ENCODE data around the gene USH2A.

DNA sequence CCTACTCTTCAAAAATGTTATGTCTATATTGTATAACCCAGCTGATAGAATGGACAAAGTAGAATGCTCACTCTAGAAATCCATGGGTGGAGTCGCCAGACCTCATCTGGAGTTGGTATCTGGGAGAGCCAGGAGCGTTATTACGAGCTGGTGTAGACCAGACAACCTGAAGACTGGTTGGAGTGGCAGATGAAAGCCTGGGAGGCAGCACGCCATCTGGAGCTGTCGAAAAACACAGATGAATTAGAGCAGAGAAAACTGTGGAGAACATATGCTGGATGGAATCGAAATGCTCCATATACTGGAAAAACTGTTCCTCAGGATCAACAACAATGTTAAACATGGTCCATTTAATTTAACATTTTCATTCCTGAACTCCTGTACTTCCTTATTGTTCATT lies 522.6 kb downstream of the USH2A start:
- TF ChIP-seq, protein P1, sequence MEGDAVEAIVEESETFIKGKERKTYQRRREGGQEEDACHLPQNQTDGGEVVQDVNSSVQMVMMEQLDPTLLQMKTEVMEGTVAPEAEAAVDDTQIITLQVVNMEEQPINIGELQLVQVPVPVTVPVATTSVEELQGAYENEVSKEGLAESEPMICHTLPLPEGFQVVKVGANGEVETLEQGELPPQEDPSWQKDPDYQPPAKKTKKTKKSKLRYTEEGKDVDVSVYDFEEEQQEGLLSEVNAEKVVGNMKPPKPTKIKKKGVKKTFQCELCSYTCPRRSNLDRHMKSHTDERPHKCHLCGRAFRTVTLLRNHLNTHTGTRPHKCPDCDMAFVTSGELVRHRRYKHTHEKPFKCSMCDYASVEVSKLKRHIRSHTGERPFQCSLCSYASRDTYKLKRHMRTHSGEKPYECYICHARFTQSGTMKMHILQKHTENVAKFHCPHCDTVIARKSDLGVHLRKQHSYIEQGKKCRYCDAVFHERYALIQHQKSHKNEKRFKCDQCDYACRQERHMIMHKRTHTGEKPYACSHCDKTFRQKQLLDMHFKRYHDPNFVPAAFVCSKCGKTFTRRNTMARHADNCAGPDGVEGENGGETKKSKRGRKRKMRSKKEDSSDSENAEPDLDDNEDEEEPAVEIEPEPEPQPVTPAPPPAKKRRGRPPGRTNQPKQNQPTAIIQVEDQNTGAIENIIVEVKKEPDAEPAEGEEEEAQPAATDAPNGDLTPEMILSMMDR (IDR thresholded peaks at IDR 0.05; ENCODE audit: borderline replicate concordance, extremely low read depth, low read length, poor library complexity, severe bottlenecking): no peak
- TF ChIP-seq EZH2 (IDR thresholded peaks at IDR 0.05; ENCODE audit: borderline replicate concordance, low read depth, low read length, severe bottlenecking): no peak

All from DND-41 (cell line).